ENCODE results near the gene ADGB.

ADGB gene

DNA sequence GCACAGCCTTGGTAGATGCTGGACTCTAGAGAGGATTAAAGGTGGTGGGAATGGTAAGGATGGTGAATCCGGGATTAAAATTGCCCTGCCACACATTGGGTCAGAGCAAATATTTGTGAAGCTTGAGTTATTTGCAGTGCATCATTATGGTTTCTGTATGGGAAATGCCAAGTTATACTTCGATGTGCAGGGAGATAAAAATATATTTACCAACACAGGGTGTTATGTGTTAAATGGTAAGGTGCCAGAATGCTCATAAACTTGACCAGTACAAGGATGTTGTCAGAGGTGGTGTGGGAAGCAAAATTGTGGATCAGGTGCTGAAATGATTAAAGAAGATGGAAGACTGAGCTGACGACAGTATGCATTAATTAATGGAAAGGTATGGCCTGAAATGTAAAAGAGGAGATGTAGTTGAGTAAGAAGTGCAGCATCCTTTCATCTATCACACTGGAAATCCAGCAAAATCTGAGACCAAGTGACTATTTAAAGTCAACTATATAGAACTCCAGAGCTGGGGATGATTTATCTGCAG, 262.3 kb downstream of the ADGB start:
- no peak for DNase-seq (ENCODE audit: low read depth in 2 of 2)

DNA sequence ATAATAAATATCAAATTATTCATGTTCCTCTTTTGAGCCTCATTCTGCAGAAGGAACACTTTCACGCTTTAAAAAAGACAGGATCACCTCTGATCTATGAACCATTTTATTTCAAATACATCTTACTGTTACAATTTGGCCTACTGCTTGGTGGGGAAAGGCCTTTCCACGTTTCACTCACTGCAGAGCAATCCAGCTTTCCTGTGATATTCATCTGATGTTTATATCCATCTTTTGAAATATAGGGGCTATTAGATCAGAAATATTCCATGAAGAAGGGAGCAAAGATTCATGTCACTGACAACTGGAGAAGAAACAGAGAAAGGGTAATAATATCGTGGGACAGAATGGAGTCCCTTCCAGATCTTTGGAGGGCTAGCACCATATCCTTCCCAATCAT, 262.9 kb downstream of the ADGB start:
- DNase-seq (ENCODE audit: low read depth in 2 of 2): no peak

DNA sequence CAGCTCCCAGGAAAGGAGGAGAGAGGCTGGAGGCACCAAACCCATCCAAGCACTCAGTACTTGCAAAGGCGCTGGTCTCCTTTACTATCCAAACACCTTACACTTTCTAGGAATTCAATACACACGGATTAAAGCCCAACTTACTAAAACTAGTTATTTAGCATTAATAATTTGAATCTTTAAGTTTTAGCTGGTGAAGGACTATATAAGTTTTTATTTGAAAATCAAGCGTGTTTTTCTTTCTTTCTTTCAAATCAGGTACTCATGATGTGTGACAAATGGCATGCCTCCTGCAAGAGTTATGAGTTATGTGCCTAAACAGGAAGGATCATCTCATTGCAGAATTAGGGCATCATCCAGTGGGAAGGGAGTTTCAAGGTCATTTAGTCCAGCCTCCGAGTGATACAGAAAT, 263.7 kb downstream of the ADGB start:
- DNase-seq (ENCODE audit: low read depth in 2 of 2): no peak

DNA sequence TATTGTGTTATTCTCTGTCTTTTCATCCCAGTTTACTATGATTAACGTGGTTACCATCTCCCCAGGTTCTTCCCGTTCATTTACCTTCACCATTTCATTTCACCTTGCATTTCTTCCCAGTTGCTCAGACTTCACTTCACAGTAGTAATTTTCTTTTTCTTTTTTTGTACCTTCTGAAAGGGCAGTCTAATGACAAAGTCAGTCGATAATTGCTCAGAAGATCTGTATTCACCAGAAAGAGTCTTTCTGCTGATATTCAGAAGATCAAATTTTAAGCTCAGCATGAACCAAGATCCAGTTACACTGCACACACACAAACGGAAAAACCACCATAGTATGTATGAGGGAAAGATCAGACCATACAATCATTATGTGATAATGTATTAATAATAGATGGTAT, 265.5 kb downstream of the ADGB start:
- DNase-seq (ENCODE audit: low read depth in 2 of 2): no peak

- no peak for DNase-seq (ENCODE audit: low read depth in 2 of 2)
Observed at GRCh38 chr6:146864885-146865284, 266.1 kb downstream of the ADGB start.
